NT2/D1 (cell line): ENCODE data around the gene HOXB7.

Experiments used
- YY1 ChIP-seq: IDR thresholded peaks from 2 replicates; pipeline ENCODE4 v1.6.1; 2011; ENCODE audit not compliant: insufficient read length, insufficient read depth
- ZNF274 ChIP-seq: IDR thresholded peaks from 2 replicates; pipeline ENCODE4 v1.6.1; 2011; ENCODE audit warnings: mild to moderate bottlenecking, low read depth, low read length

DNA sequence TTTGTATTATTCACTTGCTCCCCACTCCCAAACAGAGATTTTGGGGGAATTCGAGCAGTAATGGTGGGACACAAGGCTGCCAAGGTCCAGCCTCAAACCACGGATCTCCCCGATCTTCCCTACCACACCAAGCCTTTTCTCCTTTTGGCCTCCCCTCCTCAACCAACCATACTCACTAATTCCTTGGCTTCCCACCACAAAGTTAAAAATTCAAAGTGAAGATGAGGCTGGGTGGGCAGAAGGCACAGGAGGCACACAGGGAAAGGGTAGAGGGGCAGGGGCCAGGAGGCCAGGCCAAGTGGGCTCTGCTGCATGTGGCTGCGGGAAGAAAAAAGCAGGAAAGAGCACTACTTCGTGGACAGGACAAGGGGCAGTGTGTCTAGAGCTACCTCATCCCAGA, 47.9 kb downstream of the HOXB7 start:
- TF ChIP-seq ZNF274 = no peak
- TF ChIP-seq YY1 = no peak
